ENCODE data around the gene KCNH1.

KCNH1 gene

GRCh38 chr1:210901981-210902770 is 231.8 kb downstream of the KCNH1 start:
- TF ChIP-seq, protein P1, sequence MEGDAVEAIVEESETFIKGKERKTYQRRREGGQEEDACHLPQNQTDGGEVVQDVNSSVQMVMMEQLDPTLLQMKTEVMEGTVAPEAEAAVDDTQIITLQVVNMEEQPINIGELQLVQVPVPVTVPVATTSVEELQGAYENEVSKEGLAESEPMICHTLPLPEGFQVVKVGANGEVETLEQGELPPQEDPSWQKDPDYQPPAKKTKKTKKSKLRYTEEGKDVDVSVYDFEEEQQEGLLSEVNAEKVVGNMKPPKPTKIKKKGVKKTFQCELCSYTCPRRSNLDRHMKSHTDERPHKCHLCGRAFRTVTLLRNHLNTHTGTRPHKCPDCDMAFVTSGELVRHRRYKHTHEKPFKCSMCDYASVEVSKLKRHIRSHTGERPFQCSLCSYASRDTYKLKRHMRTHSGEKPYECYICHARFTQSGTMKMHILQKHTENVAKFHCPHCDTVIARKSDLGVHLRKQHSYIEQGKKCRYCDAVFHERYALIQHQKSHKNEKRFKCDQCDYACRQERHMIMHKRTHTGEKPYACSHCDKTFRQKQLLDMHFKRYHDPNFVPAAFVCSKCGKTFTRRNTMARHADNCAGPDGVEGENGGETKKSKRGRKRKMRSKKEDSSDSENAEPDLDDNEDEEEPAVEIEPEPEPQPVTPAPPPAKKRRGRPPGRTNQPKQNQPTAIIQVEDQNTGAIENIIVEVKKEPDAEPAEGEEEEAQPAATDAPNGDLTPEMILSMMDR (IDR thresholded peaks at IDR 0.05), result no peak

DNA sequence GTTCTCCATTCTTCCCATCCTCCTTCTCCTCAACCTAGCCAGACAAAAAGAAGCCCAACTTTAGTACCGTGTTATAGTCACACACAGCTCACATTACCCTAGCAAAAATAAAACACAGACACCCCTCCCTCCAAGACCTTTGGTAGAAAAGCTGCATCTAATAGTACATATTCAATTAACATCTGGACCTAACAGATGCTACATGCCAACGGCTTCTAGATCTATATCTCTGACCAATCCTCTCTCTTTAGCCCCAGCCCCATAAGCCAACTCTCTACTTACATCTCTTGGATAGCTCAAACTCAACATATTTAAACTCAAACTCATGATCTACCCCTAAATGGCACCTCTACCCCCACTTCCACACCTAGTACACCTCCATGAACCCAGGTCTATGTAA is 233.1 kb downstream of the KCNH1 start:
- TF ChIP-seq, protein P1 (IDR thresholded peaks at IDR 0.05), result no peak

DNA sequence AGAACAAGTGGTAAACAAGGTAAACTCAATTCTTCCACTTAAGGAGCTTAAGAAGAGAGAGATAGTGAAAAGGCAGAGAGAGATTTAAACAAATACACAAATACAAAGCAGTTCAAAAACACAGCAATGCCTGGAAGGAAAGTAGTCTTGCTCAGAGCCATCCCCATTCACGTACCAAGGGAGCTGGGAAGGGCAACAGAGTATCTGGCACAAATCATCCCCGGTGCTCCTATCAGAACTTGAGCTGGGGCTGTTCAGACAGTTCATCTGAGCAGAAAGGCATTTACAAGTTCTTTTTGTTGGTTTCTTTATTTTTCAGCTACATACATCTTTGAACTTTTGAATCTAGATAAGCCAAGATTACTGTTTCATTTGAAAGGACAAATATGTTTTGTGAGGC is 233.9 kb downstream of the KCNH1 start:
- TF ChIP-seq, protein P1 (IDR thresholded peaks at IDR 0.05), result no peak

DNA sequence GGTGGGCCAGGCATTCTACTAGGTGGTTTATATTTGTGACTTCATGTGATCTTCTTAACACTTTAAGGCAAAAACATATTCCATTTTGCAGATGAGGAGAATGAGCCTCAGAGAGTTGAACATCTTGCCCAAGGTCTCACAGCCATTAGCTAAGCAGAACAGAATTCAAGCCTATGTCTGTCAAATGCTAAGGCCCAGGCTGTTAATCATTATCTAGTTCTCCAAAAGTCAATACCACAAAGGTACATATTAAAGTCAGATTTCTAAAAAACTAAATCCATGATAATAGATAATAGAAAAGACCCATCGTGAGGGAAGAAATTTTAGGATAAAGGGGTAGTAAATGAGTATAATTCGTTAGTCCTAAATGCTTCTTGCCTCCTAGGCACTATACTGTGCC is 234.3 kb downstream of the KCNH1 start:
- TF ChIP-seq, protein P1 (IDR thresholded peaks at IDR 0.05), result no peak

- TF ChIP-seq, protein P1 (IDR thresholded peaks at IDR 0.05), result no peak
Observed at GRCh38 chr1:210898473-210898872, 235.5 kb downstream of the KCNH1 start.

GRCh38 chr1:210883821-210884220 is 250.1 kb downstream of the KCNH1 start:
- TF ChIP-seq, protein P1 (IDR thresholded peaks at IDR 0.05), result no peak

GRCh38 chr1:210882414-210883221 is 251.3 kb downstream of the KCNH1 start:
- TF ChIP-seq, protein P1 (IDR thresholded peaks at IDR 0.05), result no peak
